ENCODE data around the gene NPTXR.

- TF ChIP-seq CTCF (IDR thresholded peaks at IDR 0.05; ENCODE audit: low read length), result no peak
- TF ChIP-seq EZH2 (IDR thresholded peaks at IDR 0.05; ENCODE audit: borderline replicate concordance, low read length), result no peak
These were observed 1.3 kb upstream of the NPTXR start for GRCh38 chr22:38845004-38845740.
